ENCODE measurements around the gene SCN8A.

DNA sequence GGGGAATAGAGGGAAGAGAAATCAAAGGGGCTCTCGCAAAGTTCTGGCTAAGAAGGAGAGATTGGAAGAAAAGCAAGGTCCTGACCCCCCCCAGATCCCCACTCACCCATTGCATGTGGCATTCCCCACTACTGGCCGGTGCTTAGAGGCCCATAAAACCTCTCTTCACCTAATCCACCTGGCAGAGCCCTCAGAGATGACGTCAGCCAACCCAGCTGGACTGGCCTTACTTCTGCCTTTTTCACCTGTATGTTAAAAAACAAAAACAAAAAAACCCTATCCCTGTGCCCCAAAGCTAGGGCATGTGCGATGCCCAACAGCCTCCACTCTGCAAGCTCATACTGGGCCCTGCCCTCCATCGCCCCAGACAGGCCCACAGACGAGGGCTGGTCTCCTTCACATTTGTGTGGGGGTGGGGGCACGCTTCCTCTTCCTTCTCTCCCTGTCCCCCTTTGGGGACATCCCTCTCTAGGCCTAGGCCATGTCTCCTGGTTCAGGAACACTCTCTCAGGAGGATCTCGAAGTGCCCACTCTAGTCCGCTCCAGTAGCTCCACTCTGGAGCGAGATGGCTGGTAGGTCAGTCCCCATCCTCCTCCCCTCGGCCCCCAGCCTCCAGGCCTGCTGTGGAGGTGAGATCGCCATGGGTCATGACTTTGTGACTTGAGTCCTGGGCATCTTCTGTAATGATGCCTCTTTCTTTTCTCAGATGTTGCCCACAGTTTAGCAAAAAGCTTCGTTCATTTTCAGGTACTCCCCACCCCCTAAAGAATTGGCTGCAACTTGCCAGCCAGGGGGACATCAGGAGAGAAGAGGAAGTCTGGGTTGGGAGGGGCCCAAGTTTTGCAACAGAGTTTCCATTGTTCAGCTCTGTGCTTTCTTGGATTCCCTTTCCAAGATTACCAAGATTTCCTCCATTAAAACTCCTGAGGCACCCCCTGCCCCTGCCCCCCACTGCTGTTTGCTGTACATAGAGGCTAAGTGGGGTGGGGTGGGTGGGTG, 220.5 kb downstream of the SCN8A start:
- TF ChIP-seq POLR2AphosphoS5 (IDR thresholded peaks at IDR 0.05) (no peak), EP300 (IDR thresholded peaks at IDR 0.05) (no peak)
